OCI-LY7 (cell line): ENCODE data around the gene DBI. TPM values are rescaled to one million over a fixed set of nuclear protein-coding genes. Genes with fewer than 3 reads are reported as not detected.

Experiments
- BruUV-seq: library from RNA; stranded (reverse); fragments of 400-500 nt; replicated peaks from 2 replicates; lab custom pipeline; 2021; lab: Mats Ljungman, UMichigan
- CTCF ChIA-PET: fragments of 300-600 bp; sonication (Branson Sonifier 250); formaldehyde crosslinking; loops from one replicate; lab custom pipeline; 2022; ENCODE audit warnings: antibody characterized with exemption; ENCODE audit not compliant: unreplicated experiment; lab: Charles Lee
- POLR2A ChIA-PET: fragments of 300-600 bp; sonication (Branson Sonifier 250); formaldehyde crosslinking; loops from one replicate; lab custom pipeline; 2022; ENCODE audit warnings: antibody characterized with exemption; lab: Charles Lee
- DNase-seq: peaks from one replicate; pipeline ENCODE4 v3.0.0-alpha.2; 2015; ENCODE audit warnings: low spot score
- H2AFZ ChIP-seq: fragments of 200-600 bp; sonication (generic), shearing (Covaris generic); 2 replicates; pipeline ENCODE4 v1.6.1; 2014; ENCODE audit warnings: mild to moderate bottlenecking, antibody characterized with exemption, low read length, moderate library complexity
- H3K27ac ChIP-seq: fragments of 200-600 bp; sonication (generic); 2 replicates; pipeline ENCODE4 v1.5.1; 2014; ENCODE audit warnings: mixed run types, low read depth, mild to moderate bottlenecking, moderate library complexity, low read length, inconsistent platforms; ENCODE audit not compliant: poor library complexity, severe bottlenecking
- H3K36me3 ChIP-seq: fragments of 200-600 bp; sonication (generic); 2 replicates; pipeline ENCODE4 v1.6.1; 2014; ENCODE audit warnings: mild to moderate bottlenecking, antibody characterized with exemption, low read length, moderate library complexity, mixed read lengths; ENCODE audit not compliant: insufficient read depth
- H3K4me1 ChIP-seq: fragments of 200-600 bp; sonication (generic); 2 replicates; pipeline ENCODE4 v1.5.1; 2014; ENCODE audit warnings: mild to moderate bottlenecking, low read length; ENCODE audit not compliant: insufficient read depth, poor library complexity, severe bottlenecking
- H3K4me2 ChIP-seq: fragments of 200-600 bp; sonication (generic); 2 replicates; pipeline ENCODE4 v1.6.1; 2014; ENCODE audit warnings: mild to moderate bottlenecking, low read length
- H3K4me3 ChIP-seq: fragments of 200-600 bp; sonication (generic); 2 replicates; pipeline ENCODE4 v1.5.1; 2014; ENCODE audit warnings: mild to moderate bottlenecking, low read depth, low read length; ENCODE audit not compliant: poor library complexity, severe bottlenecking
- H3K79me2 ChIP-seq: fragments of 200-600 bp; sonication (generic); 2 replicates; pipeline ENCODE4 v1.6.1; 2016; ENCODE audit warnings: low read depth, mild to moderate bottlenecking, low read length, moderate library complexity, mixed read lengths; ENCODE audit not compliant: insufficient read depth
- H3K9me2 ChIP-seq: fragments of 200-600 bp; sonication (generic); 2 replicates; pipeline ENCODE4 v1.6.1; 2016; ENCODE audit warnings: mild to moderate bottlenecking, low read length, mixed read lengths; ENCODE audit not compliant: insufficient read depth
- H3K9me3 ChIP-seq: fragments of 200-600 bp; sonication (generic); 2 replicates; pipeline ENCODE4 v1.6.1; 2014; ENCODE audit warnings: mild to moderate bottlenecking, mixed run types, low read length, mixed read lengths
- H4K20me1 ChIP-seq: fragments of 200-600 bp; sonication (generic); 2 replicates; pipeline ENCODE4 v1.6.1; 2014; ENCODE audit warnings: mild to moderate bottlenecking, antibody characterized with exemption, low read length, moderate library complexity, mixed read lengths; ENCODE audit not compliant: insufficient read depth
- CTCF ChIP-seq: fragments of 200-600 bp; sonication (generic); conservative IDR thresholded peaks from 2 replicates; pipeline ENCODE4 v1.5.1; 2014; ENCODE audit warnings: mild to moderate bottlenecking, antibody characterized with exemption, low read length, moderate library complexity, mixed read lengths
- EZH2phosphoT487 ChIP-seq: fragments of 200-600 bp; sonication (generic); IDR thresholded peaks from 2 replicates; pipeline ENCODE4 v1.6.1; 2018; ENCODE audit warnings: low read depth, borderline replicate concordance, mild to moderate bottlenecking, mixed run types, antibody characterized with exemption, low read length, moderate library complexity, mixed read lengths
- intact Hi-C: fragments of 100-400 bp; cut with micrococcal nuclease; formaldehyde crosslinking; loops from one replicate; pipeline ENCODE4 v1.10.0; 2022; ENCODE audit not compliant: unreplicated experiment
- total RNA-seq, 2 experiments: library from RNA; depleted of rRNA in 1 of 2; stranded (reverse); fragments of >200 nt in 1 of 2; shearing (Covaris generic) in 1 of 2; gene quantifications; 2 replicates each; pipeline ENCODE4 v1.2.3, GENCODE V29; 2014 to 2022

DBI gene
- total RNA-seq, 2 experiments from 2014 or later = 293 to 309 TPM

DNA sequence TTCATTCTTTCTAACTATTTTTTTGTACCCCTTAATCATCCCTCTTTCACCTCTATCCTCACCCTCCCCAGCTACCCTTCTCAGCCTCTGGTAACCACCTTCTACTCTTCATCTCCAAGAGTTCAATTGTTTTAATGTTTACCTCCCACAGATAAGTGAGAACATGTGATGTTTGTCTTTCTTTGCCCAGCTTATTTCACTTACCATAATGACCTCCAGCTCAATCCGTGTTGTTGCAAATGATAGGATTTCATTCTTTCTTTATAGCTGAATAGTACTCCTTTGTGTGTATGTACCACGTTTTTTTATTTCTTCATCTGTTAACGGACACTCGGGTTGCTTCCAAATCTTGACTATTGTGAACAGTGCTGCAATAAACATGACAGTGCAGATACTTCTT is 42.7 kb downstream of the DBI start:
- intact Hi-C loops = loop anchor here (5.0 kb wide), 1 partner anchor 253 kb away; no protein-coding TSS in a partner anchor
- H3K4me3 ChIP-seq = no peak overlapping the region

DNA sequence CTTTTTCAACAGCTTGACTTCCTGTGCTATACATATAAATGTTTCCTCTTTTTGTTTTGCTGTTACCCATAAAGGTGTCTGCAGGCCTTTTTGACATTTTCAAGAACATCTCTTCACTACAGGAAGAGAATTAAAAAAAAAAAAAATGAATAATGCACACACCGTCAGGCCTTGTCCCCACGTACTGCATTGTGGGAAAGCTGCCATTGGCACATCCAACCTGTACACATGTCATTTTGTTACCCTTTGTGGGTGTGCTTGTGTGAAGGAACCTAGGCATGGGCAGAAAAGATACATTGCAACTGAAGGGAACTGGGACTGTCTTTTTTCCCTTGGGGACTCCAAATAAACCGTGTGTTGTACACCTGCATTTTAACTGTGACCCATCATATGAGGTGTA is 48.1 kb downstream of the DBI start:
- Histone ChIP-seq H3K4me2 (peak overlapping the region; percentile 53), H3K36me3 (no peaks in the 10 kb centered on the region), H3K79me2 (no peaks in the 10 kb centered on the region), H3K4me1 (peaks cover 37% of the 10 kb centered on the region), H3K9me3 (no peaks in the 10 kb centered on the region), H3K27ac (peak overlapping the region; percentile 51), H2AFZ (peak overlapping the region; percentile 97), H3K4me3 (peak overlapping the region; percentile 31), H3K9me2 (no peaks in the 10 kb centered on the region), H4K20me1 (no peaks in the 10 kb centered on the region)
- peak; percentile 69 for DNase-seq
- TF ChIP-seq EZH2phosphoT487 (no peak), CTCF (no peak)
- BruUV-seq = no TSS peak
- ChIA-PET POLR2A (interaction anchor here (0.7 to 1.2 kb wide), 7 partner anchors 13 to 856 kb away, joined by 3 to 5 read pairs (median 3); no protein-coding TSS in a partner anchor), CTCF (interaction anchor here (0.9 to 2.1 kb wide), 3 partner anchors 62 to 103 kb away, joined by 4 to 8 read pairs (median 6); no protein-coding TSS in a partner anchor)
- intact Hi-C loops = no loop called here

More for the DNA sequence above, 42.7 kb downstream of the DBI start:
- H3K9me3 ChIP-seq = no peaks in the 10 kb centered on the region
- H3K27ac ChIP-seq = no peak overlapping the region
- no peak overlapping the region for H3K4me2 ChIP-seq
- TF ChIP-seq CTCF (no peak), EZH2phosphoT487 (no peak)
- DNase-seq = no peak
- BruUV-seq = no TSS peak
- H2AFZ ChIP-seq = no peak overlapping the region
- H3K79me2 ChIP-seq = no peaks in the 10 kb centered on the region
- H4K20me1 ChIP-seq = no peaks in the 10 kb centered on the region
- ChIA-PET POLR2A (interaction anchor here (0.7 to 1.2 kb wide), 2 partner anchors 43 to 45 kb away, joined by 3 read pairs; partner anchors contain the start of genes C2orf76 and DBI), CTCF (interaction anchor here (1.0 to 1.1 kb wide), 2 partner anchors 67 to 68 kb away, joined by 3 to 6 read pairs; no protein-coding TSS in a partner anchor)
- no peaks in the 10 kb centered on the region for H3K36me3 ChIP-seq
- H3K9me2 ChIP-seq = no peaks in the 10 kb centered on the region
- H3K4me1 ChIP-seq = peaks cover 26% of the 10 kb centered on the region

DNA sequence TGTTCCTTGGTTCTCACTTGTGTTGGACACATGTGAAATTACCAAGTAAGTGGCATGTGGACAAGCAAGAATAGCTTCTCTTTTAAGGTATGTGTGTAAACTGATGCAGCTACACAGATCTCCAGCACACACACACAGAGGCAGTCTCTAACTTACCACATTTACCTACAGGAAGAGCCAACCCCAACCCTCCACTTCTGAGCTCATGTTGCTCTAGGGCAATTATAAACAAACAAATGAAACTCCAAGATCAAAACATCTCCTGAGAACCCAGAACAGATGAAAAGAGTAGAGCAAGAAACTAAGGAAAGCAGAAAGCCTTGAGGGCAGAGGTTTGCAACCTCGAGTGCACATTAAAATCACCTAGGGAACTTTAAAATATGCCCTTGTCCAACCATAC is 48.9 kb downstream of the DBI start:
- Histone ChIP-seq H3K36me3 (no peaks in the 10 kb centered on the region), H3K27ac (peak overlapping the region; percentile 51), H2AFZ (peak overlapping the region; percentile 97), H4K20me1 (no peaks in the 10 kb centered on the region), H3K4me2 (peak overlapping the region; percentile 53), H3K4me3 (no peak overlapping the region), H3K9me2 (no peaks in the 10 kb centered on the region), H3K9me3 (no peaks in the 10 kb centered on the region), H3K4me1 (peaks cover 32% of the 10 kb centered on the region), H3K79me2 (no peaks in the 10 kb centered on the region)
- ChIA-PET CTCF (interaction anchor here (1.0 to 2.1 kb wide), 2 partner anchors 61 to 104 kb away, joined by 6 to 8 read pairs; no protein-coding TSS in a partner anchor), POLR2A (interaction anchor here (0.7 to 1.2 kb wide), 7 partner anchors 12 to 501 kb away, joined by 3 to 4 read pairs (median 3); no protein-coding TSS in a partner anchor)
- DNase-seq = peak; percentile 21
- intact Hi-C loops = no loop called here
- TF ChIP-seq CTCF (no peak), EZH2phosphoT487 (no peak)
- BruUV-seq = no TSS peak
